HepG2 (cell line): ENCODE measurements around the gene GNPAT. TPM values are rescaled to one million over a fixed set of nuclear protein-coding genes. Genes with fewer than 3 reads are reported as not detected.

Experiments used
- AFF4 ChIP-seq: sonication (generic); formaldehyde crosslinking; IDR thresholded peaks from 2 replicates; pipeline ENCODE4 v1.4.0; 2020; ENCODE audit warnings: missing genetic modification reagents
- ATF6 ChIP-seq: sonication (generic); formaldehyde crosslinking; conservative IDR thresholded peaks from 2 replicates; pipeline ENCODE4 v1.4.0; 2020; ENCODE audit warnings: missing genetic modification reagents
- CHD2 ChIP-seq: IDR thresholded peaks from 2 replicates; pipeline ENCODE4 v1.6.1; 2011; ENCODE audit warnings: low read depth, low read length, improper control_type of control experiment
- DBP ChIP-seq: sonication (generic); formaldehyde crosslinking; IDR thresholded peaks from 2 replicates; pipeline ENCODE4 v1.4.0; 2020; ENCODE audit warnings: missing genetic modification reagents; ENCODE audit errors: not compliant biosample characterization
- DR1 ChIP-seq: sonication (generic); formaldehyde crosslinking; IDR thresholded peaks from 2 replicates; pipeline ENCODE4 v1.8.0; 2021; ENCODE audit warnings: mild to moderate bottlenecking, missing genetic modification reagents, inconsistent platforms
- FOSL2 ChIP-seq: sonication (generic); formaldehyde crosslinking; IDR thresholded peaks from 2 replicates; pipeline ENCODE4 v1.4.0; 2020; ENCODE audit warnings: missing genetic modification reagents
- FOXM1 ChIP-seq: sonication (generic); formaldehyde crosslinking; IDR thresholded peaks from 2 replicates; pipeline ENCODE4 v1.5.0; 2020; ENCODE audit warnings: missing genetic modification reagents
- HNRNPH1 ChIP-seq: fragments of 200-400 bp; formaldehyde crosslinking; optimal IDR thresholded peaks from 2 replicates; pipeline ENCODE3; 2017; ENCODE audit warnings: mild to moderate bottlenecking, low read depth, low read length
- HOXA9 ChIP-seq: sonication (generic); formaldehyde crosslinking; IDR thresholded peaks from 2 replicates; pipeline ENCODE4 v1.8.1; 2022; ENCODE audit warnings: missing genetic modification reagents, mild to moderate bottlenecking, moderate library complexity, borderline replicate concordance
- IKZF4 ChIP-seq: sonication (generic); formaldehyde crosslinking; IDR thresholded peaks from 2 replicates; pipeline ENCODE4 v1.5.1; 2020; ENCODE audit warnings: borderline replicate concordance, mild to moderate bottlenecking, low read depth, missing genetic modification reagents; ENCODE audit errors: not compliant biosample characterization
- KDM1A ChIP-seq: IDR thresholded peaks from 2 replicates; pipeline ENCODE4 v1.6.1; 2016; ENCODE audit warnings: missing compliant biosample characterization
- KLF15 ChIP-seq: sonication (generic); formaldehyde crosslinking; IDR thresholded peaks from 2 replicates; pipeline ENCODE4 v1.8.1; 2023; ENCODE audit warnings: borderline replicate concordance, mild to moderate bottlenecking, inconsistent platforms, missing genetic modification reagents, mixed read lengths
- NFE2 ChIP-seq: sonication (generic); formaldehyde crosslinking; IDR thresholded peaks from 2 replicates; pipeline ENCODE4 v1.4.0; 2020; ENCODE audit warnings: missing genetic modification reagents
- PPARG ChIP-seq: conservative IDR thresholded peaks from 2 replicates; pipeline ENCODE4 v1.6.1; 2016; ENCODE audit warnings: missing biosample characterization, missing genetic modification reagents
- SOX5 ChIP-seq: IDR thresholded peaks from 2 replicates; pipeline ENCODE4 v1.6.1; 2016; ENCODE audit warnings: borderline replicate concordance
- SP140L ChIP-seq: sonication (generic); formaldehyde crosslinking; IDR thresholded peaks from 2 replicates; pipeline ENCODE4 v1.4.0; 2020; ENCODE audit warnings: missing genetic modification reagents, borderline replicate concordance
- ZFP82 ChIP-seq: sonication (generic); formaldehyde crosslinking; IDR thresholded peaks from 2 replicates; pipeline ENCODE4 v1.5.1; 2020; ENCODE audit warnings: mild to moderate bottlenecking, missing genetic modification reagents, borderline replicate concordance
- ZMYM2 ChIP-seq: sonication (generic); formaldehyde crosslinking; IDR thresholded peaks from 2 replicates; pipeline ENCODE4 v1.8.0; 2022; ENCODE audit warnings: mild to moderate bottlenecking, missing genetic modification reagents
- ZNF503 ChIP-seq: sonication (generic); formaldehyde crosslinking; IDR thresholded peaks from 2 replicates; pipeline ENCODE4 v1.4.0; 2020; ENCODE audit warnings: missing genetic modification reagents
- ZNF569 ChIP-seq: sonication (generic); formaldehyde crosslinking; IDR thresholded peaks from 2 replicates; pipeline ENCODE4 v1.5.0; 2020; ENCODE audit warnings: mild to moderate bottlenecking, missing genetic modification reagents, moderate library complexity, borderline replicate concordance
- ZNF570 ChIP-seq: sonication (generic); formaldehyde crosslinking; IDR thresholded peaks from 2 replicates; pipeline ENCODE4 v1.4.0; 2020; ENCODE audit warnings: mild to moderate bottlenecking, missing genetic modification reagents, borderline replicate concordance
- ZNF580 ChIP-seq: IDR thresholded peaks from 2 replicates; pipeline ENCODE4 v1.6.1; 2016; ENCODE audit warnings: low read depth, borderline replicate concordance
- ZNF678 ChIP-seq: sonication (generic); formaldehyde crosslinking; IDR thresholded peaks from 2 replicates; pipeline ENCODE4 v1.4.0; 2020; ENCODE audit warnings: mild to moderate bottlenecking, missing genetic modification reagents
- polyA plus RNA-seq, 8 experiments: library from polyadenylated mRNA; depleted of rRNA in 3 of 8; stranded (reverse) in 7 of 8; unstranded in 1 of 8; fragments of >200 nt; fragmentation: Illumina TruSeq in 4 of 8; extraction: Trizol in 4 of 8; gene quantifications; 2 replicates each; pipeline versions ENCODE4 v1.2.1 to v1.2.3, GENCODE V29; 2011 to 2016; ENCODE audit warnings: low read depth in 4 of 8, missing spikeins in 1 of 8, mixed read lengths in 1 of 8; ENCODE audit not compliant: insufficient read depth in 1 of 8
- total RNA-seq, 5 experiments: library from RNA; depleted of rRNA; stranded (reverse); fragments of >200 nt; fragmentation: Illumina TruSeq; extraction: Trizol; gene quantifications; 2 replicates each; pipeline ENCODE4 v1.2.3, GENCODE V29; 2016; ENCODE audit warnings: low read depth in 1 of 5

GNPAT gene
- total and polyA plus RNA-seq, 2 of the 13 experiments (the other 11 are each of a cell fraction or from before 2014, with no cell fraction given), result 58.3 to 114 TPM

- TF ChIP-seq ATF6 (CRISPR knock-in tag) (no peak), PPARG (peak; percentile 95), AFF4 (CRISPR knock-in tag) (no peak), ZNF569 (no peak), ZNF570 (CRISPR knock-in tag) (no peak), NFE2 (CRISPR knock-in tag) (no peak), KDM1A (CRISPR knock-in tag) (no peak), FOXM1 (no peak), IKZF4 (CRISPR knock-in tag) (no peak), CHD2 (no peak), HOXA9 (CRISPR knock-in tag) (no peak), ZNF503 (CRISPR knock-in tag) (no peak), SOX5 (CRISPR knock-in tag) (peak; percentile 79), ZFP82 (no peak), ZNF678 (CRISPR knock-in tag) (no peak), HNRNPH1 (no peak), DR1 (no peak), ZNF580 (no peak), KLF15 (CRISPR knock-in tag) (no peak), SP140L (CRISPR knock-in tag) (no peak), FOSL2 (CRISPR knock-in tag) (peak; percentile 45; the same call in 1 of the 2 replicates), DBP (no peak), ZMYM2 (CRISPR knock-in tag) (no peak)
Measured at GRCh38 chr1:231236208-231236591, 4.8 kb upstream of the GNPAT start (continued).
